ENCODE measurements around the gene PAK4. TPM values are rescaled to one million over a fixed set of nuclear protein-coding genes. Genes with fewer than 3 reads are reported as not detected.

Gene PAK4
- total and polyA plus RNA-seq, 2 of the 8 experiments (the other 6 are each of a cell fraction or from before 2014, with no cell fraction given): 50.7 to 64.4 TPM

DNA sequence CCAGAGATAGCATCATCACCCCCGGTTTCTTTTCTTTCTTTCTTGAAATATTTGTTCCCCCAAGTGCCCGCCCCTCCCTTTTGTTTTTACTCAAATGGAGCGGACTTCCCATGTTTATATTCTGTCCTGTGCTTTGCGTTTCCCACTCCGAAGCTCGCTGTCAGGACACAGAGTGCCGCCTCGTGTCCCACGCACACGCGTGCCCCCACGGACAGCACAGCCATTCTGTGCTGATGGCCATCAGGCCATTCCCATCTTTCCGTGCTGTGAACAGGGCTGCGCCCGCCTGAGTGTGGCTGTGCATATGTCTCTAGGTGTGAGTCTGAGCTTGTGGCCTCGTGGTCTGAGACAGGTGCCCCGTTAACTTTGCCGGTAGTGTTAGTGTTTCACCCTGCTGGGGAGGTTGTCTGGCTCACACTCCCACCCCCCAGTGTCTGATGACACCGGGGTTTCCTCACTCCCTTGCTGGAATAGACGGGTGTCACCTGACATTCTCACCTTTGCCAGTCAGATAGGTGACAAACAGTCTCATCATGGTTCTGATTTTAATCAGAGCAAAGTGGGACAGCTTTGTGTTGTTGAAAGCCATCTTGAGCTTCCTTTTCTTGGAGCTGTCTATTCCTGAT, 6.9 kb downstream of the PAK4 start:
- H2BK12ac ChIP-seq (ENCODE audit: low read depth, low read length): peak overlapping the region; percentile 77; the same call in 1 of the 2 replicates
- H3K4ac ChIP-seq (replicated peaks; ENCODE audit: insufficient read length, low read depth, low read length): no peak overlapping the region
- H3K27me3 ChIP-seq (replicated peaks in 1 of 4; ENCODE audit: control insufficient read depth in 3 of 4, extremely low read depth in 1 of 4, insufficient read depth in 3 of 4, low read length in 3 of 4): no peaks in the 10 kb centered on the region
- H3K79me1 ChIP-seq (ENCODE audit: low read depth, low read length): peaks cover 29% of the 10 kb centered on the region
- 0 out of 2 replicates have a peak overlapping the region, but pooled peaks have one; percentile 66 for H2BK20ac ChIP-seq (ENCODE audit: low read length)
- DNase-seq (ENCODE audit: low read depth in 1 of 2, low spot score in 2 of 2) (no peak), FAIRE-seq (no peak)
- H3K4me3 ChIP-seq (ENCODE audit: extremely low read depth in 1 of 4, insufficient read depth in 2 of 4, low read depth in 3 of 4, low read length in 4 of 4): no peak overlapping the region
- no peak overlapping the region for H3K56ac ChIP-seq (replicated peaks; ENCODE audit: insufficient read length, low read depth, low read length)
- peak overlapping the region; percentile 66 for H2BK5ac ChIP-seq (ENCODE audit: low read depth, low read length)
- H2BK120ac ChIP-seq (replicated peaks; ENCODE audit: low read depth, low read length): no peak overlapping the region
- no peaks in the 10 kb centered on the region for H3K23me2 ChIP-seq (ENCODE audit: low read depth, low read length)
- no peak overlapping the region for H4K5ac ChIP-seq (ENCODE audit: insufficient read length, low read depth, low read length)
- H3K27ac ChIP-seq (ENCODE audit: low read depth, low read length): no peak overlapping the region
- H3K18ac ChIP-seq (ENCODE audit: extremely low read depth, low read length): no peak overlapping the region; the same call in 1 of the 2 replicates
- peak overlapping the region; percentile 89 for H2BK15ac ChIP-seq (ENCODE audit: low read length)
- peaks cover 12 to 97% of the 10 kb centered on the region in 2 experiments for H3K79me2 ChIP-seq (ENCODE audit: control insufficient read depth in 1 of 2, insufficient read depth in 2 of 2, low read length in 2 of 2)
- no peak overlapping the region for H4K8ac ChIP-seq (ENCODE audit: extremely low read depth, insufficient read depth, low read length)
- ChIA-PET CTCF (ENCODE audit: partially characterized antibody) (interaction anchor here (0.5 to 1.8 kb wide), 12 partner anchors 13 to 195 kb away, joined by 3 to 9 read pairs (median 4); no protein-coding TSS in a partner anchor), POLR2A (ENCODE audit: partially characterized antibody) (interaction anchor here (0.8 to 1.3 kb wide), 3 partner anchors 10 to 164 kb away, joined by 3 to 7 read pairs (median 3); partner anchors contain the start of gene IFNL1)
- WGBS, 2 experiments (ENCODE audit: extremely low coverage in 1 of 2, insufficient coverage in 1 of 2, insufficient read length in 1 of 2, insufficient replicate concordance in 2 of 2, low coverage in 1 of 2, low lambda C conversion rate in 2 of 2, missing lambda C conversion rate in 1 of 2): 91% methylated on average over 20 of the region's 20 CpGs; no CpG with 5 or more reads in 1 of the 2 experiments
- no peak overlapping the region for H3K9ac ChIP-seq (replicated peaks in 1 of 4; ENCODE audit: extremely low read depth in 1 of 4, low read depth in 3 of 4, low read length in 3 of 4)
- H4K20me1 ChIP-seq (replicated peaks in 1 of 2; ENCODE audit: control insufficient read depth in 1 of 2, insufficient read depth in 2 of 2, low read length in 2 of 2): peaks cover 14 to 33% of the 10 kb centered on the region in 2 experiments
- H3K36me3 ChIP-seq (ENCODE audit: control insufficient read depth in 2 of 4, insufficient read depth in 4 of 4, low read length in 3 of 4): no peaks in the 10 kb centered on the region
- H2AFZ ChIP-seq (ENCODE audit: low read length): no peak overlapping the region
- no peaks in the 10 kb centered on the region for H3K9me3 ChIP-seq (ENCODE audit: insufficient read depth in 2 of 2, low read depth in 1 of 2, low read length in 1 of 2)
- no peak overlapping the region for H3K23ac ChIP-seq (ENCODE audit: insufficient read length)
- no peak overlapping the region for H3K14ac ChIP-seq (ENCODE audit: insufficient read length)
- peak overlapping the region; percentile 58 for H4K91ac ChIP-seq (replicated peaks; ENCODE audit: insufficient read length, low read length)
- no peak overlapping the region for H3K4me2 ChIP-seq (ENCODE audit: insufficient read depth in 1 of 2, low read depth in 2 of 2, low read length in 2 of 2)
- H2AK5ac ChIP-seq (ENCODE audit: low read depth, low read length): peak overlapping the region; percentile 66; the same call in 1 of the 2 replicates
- peaks cover 5 to 36% (median 29%) of the 10 kb centered on the region in 4 experiments for H3K4me1 ChIP-seq (replicated peaks in 1 of 4; ENCODE audit: control insufficient read depth in 3 of 4, insufficient read depth in 4 of 4, low read length in 3 of 4)
- TF ChIP-seq KDM1A (IDR thresholded peaks at IDR 0.05; ENCODE audit: borderline replicate concordance, low read length) (no peak), SP4 (IDR thresholded peaks at IDR 0.05; ENCODE audit: low read length) (no peak), SP1 (IDR thresholded peaks at IDR 0.05; ENCODE audit: low read depth, low read length) (no peak), RNF2 (IDR thresholded peaks at IDR 0.05; ENCODE audit: borderline replicate concordance, low read depth, low read length, missing control alignments, poor library complexity, severe bottlenecking) (no peak), YY1 (IDR thresholded peaks at IDR 0.05; ENCODE audit: low read depth, low read length) (no peak), CHD2 (IDR thresholded peaks at IDR 0.05; ENCODE audit: low read length) (no peak), SIN3A (conservative IDR thresholded peaks at IDR 0.05 in 1 of 2, IDR thresholded peaks at IDR 0.05 in 1 of 2; ENCODE audit: low read depth in 1 of 2, low read length in 2 of 2) (no peak), GTF2F1 (IDR thresholded peaks at IDR 0.05; ENCODE audit: borderline replicate concordance, low read depth, low read length) (no peak)
- TF ChIP-seq, protein P1, sequence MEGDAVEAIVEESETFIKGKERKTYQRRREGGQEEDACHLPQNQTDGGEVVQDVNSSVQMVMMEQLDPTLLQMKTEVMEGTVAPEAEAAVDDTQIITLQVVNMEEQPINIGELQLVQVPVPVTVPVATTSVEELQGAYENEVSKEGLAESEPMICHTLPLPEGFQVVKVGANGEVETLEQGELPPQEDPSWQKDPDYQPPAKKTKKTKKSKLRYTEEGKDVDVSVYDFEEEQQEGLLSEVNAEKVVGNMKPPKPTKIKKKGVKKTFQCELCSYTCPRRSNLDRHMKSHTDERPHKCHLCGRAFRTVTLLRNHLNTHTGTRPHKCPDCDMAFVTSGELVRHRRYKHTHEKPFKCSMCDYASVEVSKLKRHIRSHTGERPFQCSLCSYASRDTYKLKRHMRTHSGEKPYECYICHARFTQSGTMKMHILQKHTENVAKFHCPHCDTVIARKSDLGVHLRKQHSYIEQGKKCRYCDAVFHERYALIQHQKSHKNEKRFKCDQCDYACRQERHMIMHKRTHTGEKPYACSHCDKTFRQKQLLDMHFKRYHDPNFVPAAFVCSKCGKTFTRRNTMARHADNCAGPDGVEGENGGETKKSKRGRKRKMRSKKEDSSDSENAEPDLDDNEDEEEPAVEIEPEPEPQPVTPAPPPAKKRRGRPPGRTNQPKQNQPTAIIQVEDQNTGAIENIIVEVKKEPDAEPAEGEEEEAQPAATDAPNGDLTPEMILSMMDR (IDR thresholded peaks at IDR 0.05; ENCODE audit: control extremely low read depth in 1 of 3, insufficient read depth in 1 of 3, low read depth in 1 of 3, low read length in 3 of 3): no peak
